ENCODE results near the gene SRGN. TPM values are rescaled to one million over a fixed set of nuclear protein-coding genes. Genes with fewer than 3 reads are reported as not detected.
A peak's percentile ranks its signal among the peaks of the same experiment; 100 is the strongest.

Gene SRGN
- total and polyA plus RNA-seq, 4 experiments from 2014 or later = 122 to 298 (median 150) TPM

DNA sequence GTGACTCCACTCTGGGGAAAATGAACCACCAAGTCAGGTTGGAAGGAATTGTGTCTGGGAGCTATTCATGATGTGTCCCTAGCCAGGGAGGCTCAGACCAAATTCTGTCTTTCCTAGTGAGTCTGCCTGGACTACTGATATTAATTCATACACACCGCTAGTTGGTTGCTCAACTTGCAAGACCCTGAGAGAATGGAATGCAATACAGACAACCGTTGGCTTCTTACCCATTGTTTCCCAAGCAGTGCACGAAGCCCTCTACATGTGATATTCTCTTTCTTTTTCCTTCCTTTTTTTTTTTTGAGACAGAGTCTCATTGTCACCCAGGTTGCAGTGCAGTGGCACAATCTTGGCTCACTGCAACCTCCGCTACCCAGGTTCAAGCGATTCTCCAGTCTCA lies 19.4 kb upstream of the SRGN start:
- Mint-ChIP-seq H3K27ac (no peak overlapping the region), H3K27me3 (no peaks in the 10 kb centered on the region), H3K9me3 (peaks cover 0 to 1% (median 0%) of the 10 kb centered on the region in 8 donors), H3K36me3 (no peaks in the 10 kb centered on the region), H3K4me1 (peaks cover 5 to 18% (median 15%) of the 10 kb centered on the region in 4 donors), H3K4me3 (no peak overlapping the region)
- intact Hi-C loops (cut with micrococcal nuclease) = no loop called here
- ChIA-PET CTCF (ENCODE audit: partially characterized antibody) (no interaction called here), POLR2A (ENCODE audit: partially characterized antibody) (no interaction called here)
- H3K36me3 ChIP-seq (ENCODE audit: insufficient read depth, low read length) = no peaks in the 10 kb centered on the region
- no peak overlapping the region for H3K27ac ChIP-seq (ENCODE audit: low read depth, low read length)
- DNase-seq = no peak
- H3K27me3 ChIP-seq (ENCODE audit: insufficient read depth, low read length) = no peaks in the 10 kb centered on the region
- no peaks in the 10 kb centered on the region for H3K9me3 ChIP-seq (ENCODE audit: control insufficient read depth in 1 of 2, low read length in 2 of 2)
- H3K4me3 ChIP-seq (ENCODE audit: low read length in 2 of 2) = no peak overlapping the region
- peaks cover 8% of the 10 kb centered on the region for H3K4me1 ChIP-seq (ENCODE audit: insufficient read depth, low read length)

- Mint-ChIP-seq H3K9me3 (peaks cover 0 to 1% (median 0%) of the 10 kb centered on the region in 8 donors), H3K36me3 (no peaks in the 10 kb centered on the region), H3K27me3 (no peaks in the 10 kb centered on the region), H3K4me3 (no peak overlapping the region), H3K27ac (no peak overlapping the region), H3K4me1 (peaks cover 5 to 18% (median 16%) of the 10 kb centered on the region in 4 donors)
- no peak for DNase-seq
- Histone ChIP-seq H3K27ac (ENCODE audit: low read depth, low read length) (no peak overlapping the region), H3K36me3 (ENCODE audit: insufficient read depth, low read length) (no peaks in the 10 kb centered on the region), H3K27me3 (ENCODE audit: insufficient read depth, low read length) (no peaks in the 10 kb centered on the region), H3K9me3 (ENCODE audit: control insufficient read depth in 1 of 2, low read length in 2 of 2) (no peaks in the 10 kb centered on the region), H3K4me3 (ENCODE audit: low read length in 2 of 2) (no peak overlapping the region), H3K4me1 (ENCODE audit: insufficient read depth, low read length) (peaks cover 8% of the 10 kb centered on the region)
- intact Hi-C loops (cut with micrococcal nuclease) = no loop called here
- CTCF ChIA-PET (ENCODE audit: partially characterized antibody) = interaction anchor here (0.6 kb wide), 1 partner anchor 29 kb away, joined by 4 read pairs; no protein-coding TSS in a partner anchor
- POLR2A ChIA-PET (ENCODE audit: partially characterized antibody) = no interaction called here
These were observed 18.5 kb upstream of the SRGN start for GRCh38 chr10:69069090-69070042.

GRCh38 chr10:69070951-69071350 lies 17.0 kb upstream of the SRGN start:
- ChIA-PET CTCF (ENCODE audit: partially characterized antibody) (interaction anchor here (0.6 kb wide), 1 partner anchor 12 kb away, joined by 3 read pairs; no protein-coding TSS in a partner anchor), POLR2A (ENCODE audit: partially characterized antibody) (interaction anchor here (1.3 kb wide), 1 partner anchor 17 kb away, joined by 4 read pairs; the partner anchor contains the start of gene SRGN)
- DNase-seq = no peak
- H3K4me3 ChIP-seq (ENCODE audit: low read length in 2 of 2) = no peak overlapping the region
- intact Hi-C loops (cut with micrococcal nuclease) = no loop called here
- Mint-ChIP-seq H3K4me1 (peaks cover 5 to 13% (median 10%) of the 10 kb centered on the region in 4 donors), H3K9me3 (peaks cover 0 to 1% (median 0%) of the 10 kb centered on the region in 8 donors), H3K27me3 (no peaks in the 10 kb centered on the region), H3K4me3 (no peak overlapping the region), H3K27ac (peak overlapping the region in 1 of 7 donors; percentile 30), H3K36me3 (no peaks in the 10 kb centered on the region)
- no peaks in the 10 kb centered on the region for H3K36me3 ChIP-seq (ENCODE audit: insufficient read depth, low read length)
- H3K4me1 ChIP-seq (ENCODE audit: insufficient read depth, low read length) = peaks cover 8% of the 10 kb centered on the region
- no peaks in the 10 kb centered on the region for H3K9me3 ChIP-seq (ENCODE audit: control insufficient read depth in 1 of 2, low read length in 2 of 2)
- H3K27ac ChIP-seq (ENCODE audit: low read depth, low read length) = no peak overlapping the region
- no peaks in the 10 kb centered on the region for H3K27me3 ChIP-seq (ENCODE audit: insufficient read depth, low read length)

DNA sequence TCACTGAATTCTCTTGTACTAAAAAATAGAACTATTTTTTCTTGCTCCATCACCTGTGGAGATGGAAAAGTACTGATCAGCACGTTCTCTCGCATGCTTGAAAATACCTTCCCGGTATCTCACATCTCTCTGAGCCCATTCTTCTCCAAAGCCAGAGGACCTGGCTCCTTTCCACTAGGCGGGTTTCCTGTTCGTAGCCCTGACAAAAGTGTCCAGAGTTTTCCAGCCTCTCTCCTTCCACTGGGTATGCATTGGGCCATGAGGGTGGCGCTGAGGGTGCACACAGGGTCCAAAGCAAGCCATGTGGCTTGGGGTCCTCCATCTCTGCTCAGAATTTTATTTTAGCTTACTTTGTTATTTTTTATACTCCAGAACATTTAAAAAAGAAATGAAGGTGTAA lies 16.3 kb upstream of the SRGN start:
- intact Hi-C loops (cut with micrococcal nuclease) = no loop called here
- Histone ChIP-seq H3K4me3 (ENCODE audit: low read length in 2 of 2) (no peak overlapping the region), H3K9me3 (ENCODE audit: control insufficient read depth in 1 of 2, low read length in 2 of 2) (no peaks in the 10 kb centered on the region), H3K27ac (ENCODE audit: low read depth, low read length) (no peak overlapping the region), H3K36me3 (ENCODE audit: insufficient read depth, low read length) (no peaks in the 10 kb centered on the region), H3K27me3 (ENCODE audit: insufficient read depth, low read length) (no peaks in the 10 kb centered on the region), H3K4me1 (ENCODE audit: insufficient read depth, low read length) (peaks cover 8% of the 10 kb centered on the region)
- no peak overlapping the region for H3K27ac Mint-ChIP-seq
- H3K4me3 Mint-ChIP-seq = no peak overlapping the region
- no peaks in the 10 kb centered on the region for H3K36me3 Mint-ChIP-seq
- H3K9me3 Mint-ChIP-seq = peaks cover 0 to 1% (median 0%) of the 10 kb centered on the region in 8 donors
- DNase-seq = no peak
- ChIA-PET CTCF (ENCODE audit: partially characterized antibody) (no interaction called here), POLR2A (ENCODE audit: partially characterized antibody) (no interaction called here)
- H3K27me3 Mint-ChIP-seq = no peaks in the 10 kb centered on the region
- H3K4me1 Mint-ChIP-seq = peaks cover 2 to 9% (median 9%) of the 10 kb centered on the region in 4 donors

DNA sequence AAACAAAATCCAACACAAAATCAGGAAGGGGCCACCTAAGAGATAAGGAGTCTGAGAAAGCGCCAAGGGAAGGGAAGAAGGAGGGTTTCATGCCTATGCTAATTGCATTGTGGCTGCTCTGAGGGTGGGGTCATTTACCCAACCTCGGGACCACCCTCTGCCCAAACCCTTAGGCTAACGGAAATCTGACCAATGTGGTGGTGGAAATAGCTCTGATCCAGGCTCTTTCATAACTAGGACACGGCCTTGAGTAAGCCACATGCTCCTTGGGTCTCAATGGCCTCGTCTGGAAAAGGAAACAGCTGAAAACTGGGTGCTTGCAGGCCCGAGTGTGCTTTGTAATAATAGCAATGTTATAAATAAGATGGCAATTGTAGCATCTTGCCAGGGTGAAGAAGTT lies 14.9 kb upstream of the SRGN start:
- Mint-ChIP-seq H3K4me3 (no peak overlapping the region), H3K36me3 (no peaks in the 10 kb centered on the region), H3K4me1 (peaks cover 2 to 9% (median 9%) of the 10 kb centered on the region in 4 donors), H3K9me3 (peaks cover 0 to 1% (median 0%) of the 10 kb centered on the region in 8 donors), H3K27me3 (no peaks in the 10 kb centered on the region), H3K27ac (peak overlapping the region in 2 of 7 donors; percentile 57 to 72)
- H3K27ac ChIP-seq (ENCODE audit: low read depth, low read length) = no peak overlapping the region
- ChIA-PET CTCF (ENCODE audit: partially characterized antibody) (interaction anchor here (0.7 to 0.9 kb wide), 2 partner anchors 29 to 88 kb away, joined by 3 read pairs; no protein-coding TSS in a partner anchor), POLR2A (ENCODE audit: partially characterized antibody) (no interaction called here)
- no peak overlapping the region for H3K4me3 ChIP-seq (ENCODE audit: low read length in 2 of 2)
- no peaks in the 10 kb centered on the region for H3K9me3 ChIP-seq (ENCODE audit: control insufficient read depth in 1 of 2, low read length in 2 of 2)
- H3K36me3 ChIP-seq (ENCODE audit: insufficient read depth, low read length) = no peaks in the 10 kb centered on the region
- intact Hi-C loops (cut with micrococcal nuclease) = no loop called here
- no peaks in the 10 kb centered on the region for H3K27me3 ChIP-seq (ENCODE audit: insufficient read depth, low read length)
- DNase-seq = no peak
- peaks cover 8% of the 10 kb centered on the region for H3K4me1 ChIP-seq (ENCODE audit: insufficient read depth, low read length)

DNA sequence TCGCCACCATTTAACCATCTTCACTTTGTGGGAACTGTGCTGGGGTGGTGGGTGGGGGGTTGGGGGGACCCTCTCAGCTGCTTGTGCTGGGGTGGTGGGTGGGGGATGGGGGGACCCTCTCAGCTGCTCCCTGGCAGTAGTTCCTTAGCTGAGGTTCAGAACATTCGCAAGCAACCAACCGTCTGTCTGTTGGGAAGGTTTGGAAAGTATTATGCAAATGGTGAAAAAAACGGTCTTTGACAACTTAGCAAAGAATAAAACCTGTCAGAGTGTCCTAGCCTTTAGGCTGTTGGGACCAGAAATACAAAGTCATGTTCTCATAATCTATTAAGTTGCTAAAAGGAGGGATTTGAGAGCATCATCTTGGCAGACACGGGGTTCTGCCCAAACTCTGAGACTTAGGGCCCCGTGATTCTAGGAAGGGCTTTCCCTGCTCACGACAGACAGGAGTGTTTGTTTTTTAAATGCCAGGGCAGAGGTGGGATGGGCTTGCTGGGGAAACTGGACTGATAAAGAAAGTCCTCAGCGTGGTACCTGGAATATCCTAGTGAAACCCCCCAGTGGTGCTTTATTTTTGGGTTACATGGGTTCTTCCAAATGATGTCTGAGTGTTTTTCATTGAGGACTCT lies 14.1 kb upstream of the SRGN start:
- H3K4me1 Mint-ChIP-seq = peaks cover 2 to 9% (median 9%) of the 10 kb centered on the region in 4 donors
- CTCF ChIA-PET (ENCODE audit: partially characterized antibody) = interaction anchor here (0.9 kb wide), 1 partner anchor 30 kb away, joined by 3 read pairs; no protein-coding TSS in a partner anchor
- POLR2A ChIA-PET (ENCODE audit: partially characterized antibody) = interaction anchor here (2.0 kb wide), 1 partner anchor 11 kb away, joined by 6 read pairs; no protein-coding TSS in a partner anchor

DNA sequence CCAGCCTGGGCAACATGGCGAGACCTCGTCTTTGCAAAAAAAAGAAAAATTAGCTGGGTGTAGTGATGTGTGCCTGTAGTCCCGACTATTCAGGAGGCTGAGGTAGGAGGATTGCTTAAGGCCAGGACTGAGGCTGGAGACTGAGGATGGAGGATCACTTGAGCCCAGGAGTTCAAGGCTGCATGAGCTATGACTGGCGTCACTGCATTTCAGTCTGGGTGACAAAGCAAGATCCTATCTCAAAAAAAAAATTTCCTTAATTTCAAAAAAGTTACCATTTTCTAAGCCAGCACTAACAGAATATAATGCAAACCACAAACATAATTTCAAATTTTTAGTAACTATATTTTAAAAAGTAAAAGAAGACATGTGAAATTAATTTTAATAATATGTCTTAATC lies 13.4 kb upstream of the SRGN start:
- ChIA-PET CTCF (ENCODE audit: partially characterized antibody) (no interaction called here), POLR2A (ENCODE audit: partially characterized antibody) (interaction anchor here (2.0 kb wide), 1 partner anchor 12 kb away, joined by 6 read pairs; no protein-coding TSS in a partner anchor)
- no peak overlapping the region for H3K27ac Mint-ChIP-seq
- no peak for DNase-seq
- Histone ChIP-seq H3K27ac (ENCODE audit: low read depth, low read length) (no peak overlapping the region), H3K27me3 (ENCODE audit: insufficient read depth, low read length) (no peaks in the 10 kb centered on the region), H3K4me3 (ENCODE audit: low read length in 2 of 2) (no peak overlapping the region), H3K36me3 (ENCODE audit: insufficient read depth, low read length) (no peaks in the 10 kb centered on the region), H3K9me3 (ENCODE audit: control insufficient read depth in 1 of 2, low read length in 2 of 2) (no peaks in the 10 kb centered on the region), H3K4me1 (ENCODE audit: insufficient read depth, low read length) (peaks cover 8% of the 10 kb centered on the region)
- H3K27me3 Mint-ChIP-seq = no peaks in the 10 kb centered on the region
- no peak overlapping the region for H3K4me3 Mint-ChIP-seq
- H3K4me1 Mint-ChIP-seq = peaks cover 2 to 9% (median 9%) of the 10 kb centered on the region in 4 donors
- peaks cover 0 to 1% (median 0%) of the 10 kb centered on the region in 8 donors for H3K9me3 Mint-ChIP-seq
- intact Hi-C loops (cut with micrococcal nuclease) = no loop called here
- no peaks in the 10 kb centered on the region for H3K36me3 Mint-ChIP-seq

More for the DNA sequence above, 14.1 kb upstream of the SRGN start:
- Histone ChIP-seq H3K27ac (ENCODE audit: low read depth, low read length) (no peak overlapping the region), H3K36me3 (ENCODE audit: insufficient read depth, low read length) (no peaks in the 10 kb centered on the region), H3K27me3 (ENCODE audit: insufficient read depth, low read length) (no peaks in the 10 kb centered on the region), H3K9me3 (ENCODE audit: control insufficient read depth in 1 of 2, low read length in 2 of 2) (no peaks in the 10 kb centered on the region), H3K4me3 (ENCODE audit: low read length in 2 of 2) (no peak overlapping the region), H3K4me1 (ENCODE audit: insufficient read depth, low read length) (peaks cover 8% of the 10 kb centered on the region)
- H3K9me3 Mint-ChIP-seq = peaks cover 0 to 1% (median 0%) of the 10 kb centered on the region in 8 donors
- intact Hi-C loops (cut with micrococcal nuclease) = no loop called here
- H3K27me3 Mint-ChIP-seq = no peaks in the 10 kb centered on the region
- no peak overlapping the region for H3K27ac Mint-ChIP-seq
- no peaks in the 10 kb centered on the region for H3K36me3 Mint-ChIP-seq
- no peak overlapping the region for H3K4me3 Mint-ChIP-seq
- DNase-seq = no peak

All from CD4-positive, alpha-beta memory T cell (primary cell).